Stimulated activated CD4-positive, alpha-beta T cell treated with anti-CD3 and anti-CD28 coated beads, Interleukin-4, amount 100 ng/mL, for 4 hours (primary cell): ENCODE measurements around the gene POLE.
"Not testable (repeated sequence)": the region's sequence is repeated elsewhere in the genome, so short reads cannot be mapped to it uniquely, and the experiment has no call there.

ENCODE experiments used
- DNase-seq, 2 experiments: peaks; one replicate each; pipeline ENCODE4 v3.0.0-alpha.2; 2020

The POLE gene

DNA sequence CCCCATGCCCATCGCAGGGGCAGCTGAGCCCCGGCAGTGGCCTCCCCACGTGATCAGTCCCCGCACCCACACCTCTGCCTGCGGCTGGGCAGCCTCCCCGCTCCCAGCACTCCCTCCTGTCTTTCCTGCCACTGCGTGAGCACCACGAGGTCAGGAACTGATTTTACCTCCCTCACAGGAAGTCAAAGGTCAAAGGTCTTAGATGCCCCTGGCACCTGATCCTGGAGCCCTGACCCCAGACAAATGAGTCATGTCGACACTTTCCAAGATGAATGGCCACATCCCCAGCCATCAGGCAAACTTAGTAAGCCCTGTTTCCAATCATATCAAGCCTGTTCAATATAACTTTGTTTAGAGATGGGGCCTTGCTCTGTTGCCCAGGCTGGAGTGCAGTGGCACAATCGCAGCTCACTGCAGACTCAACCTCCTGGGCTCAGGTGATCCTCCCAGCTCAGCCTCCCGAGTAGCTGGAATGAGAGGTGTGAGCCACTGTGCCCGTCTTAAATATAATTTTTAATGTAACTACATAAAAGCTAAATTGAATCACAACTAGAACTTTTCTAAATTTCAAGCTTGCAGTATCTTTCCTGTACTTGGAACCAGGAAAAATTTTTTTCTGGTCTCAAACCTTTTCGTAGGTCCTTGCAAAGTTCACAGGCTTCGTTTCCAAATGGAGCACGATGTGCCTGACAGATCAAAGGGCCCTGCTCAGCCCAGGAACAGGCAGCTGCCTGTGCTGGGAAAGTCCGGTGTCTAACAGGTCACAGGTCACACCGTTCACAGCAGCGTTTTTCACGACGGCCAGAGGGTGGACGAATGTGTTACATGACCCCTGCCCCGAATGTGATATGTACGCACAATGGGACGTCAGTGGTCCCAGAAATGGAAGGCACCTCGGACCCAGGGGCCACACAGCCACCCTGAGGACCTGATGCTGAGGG is 78.6 kb downstream of the POLE start:
- no peak for DNase-seq

DNA sequence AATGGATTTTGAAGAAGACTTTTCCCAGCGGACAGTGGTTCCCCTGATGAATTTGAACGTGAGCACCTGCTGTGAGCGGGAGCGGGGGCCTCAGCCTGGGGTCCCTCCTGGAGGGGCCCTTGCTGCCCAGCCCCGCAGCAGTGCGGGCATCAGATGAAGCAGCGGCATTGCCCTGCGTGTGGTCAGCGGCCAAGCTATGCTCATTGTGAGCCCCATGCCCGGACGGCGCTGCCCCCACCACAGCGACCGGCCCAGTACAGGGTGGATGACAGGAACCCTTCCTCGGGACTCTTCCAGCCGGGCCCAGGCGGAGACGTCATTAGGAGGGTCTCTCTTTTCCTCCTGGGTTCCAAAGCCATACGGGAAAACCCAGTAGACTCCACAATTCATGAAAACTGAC is 80.2 kb downstream of the POLE start:
- DNase-seq: no peak

DNA sequence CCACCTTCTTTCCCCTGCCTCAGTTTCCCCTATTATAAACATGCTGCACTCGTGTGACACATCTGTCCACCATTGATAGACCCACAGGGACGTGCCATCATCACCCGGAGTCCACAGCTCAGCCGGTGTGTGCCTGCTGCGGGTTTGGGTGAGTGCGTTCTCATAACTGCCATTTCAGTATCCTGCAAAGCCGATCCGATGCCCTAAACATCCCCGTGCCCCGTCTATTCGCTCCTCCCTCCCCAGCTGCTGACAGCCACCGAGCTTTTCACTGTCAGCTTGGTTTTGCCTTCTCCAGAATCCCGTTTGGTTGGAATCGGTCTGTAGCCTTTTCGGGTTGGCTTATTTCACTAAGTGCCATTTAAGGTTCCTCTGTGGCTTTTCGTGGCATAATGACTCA is 80.7 kb downstream of the POLE start:
- no peak for DNase-seq

DNA sequence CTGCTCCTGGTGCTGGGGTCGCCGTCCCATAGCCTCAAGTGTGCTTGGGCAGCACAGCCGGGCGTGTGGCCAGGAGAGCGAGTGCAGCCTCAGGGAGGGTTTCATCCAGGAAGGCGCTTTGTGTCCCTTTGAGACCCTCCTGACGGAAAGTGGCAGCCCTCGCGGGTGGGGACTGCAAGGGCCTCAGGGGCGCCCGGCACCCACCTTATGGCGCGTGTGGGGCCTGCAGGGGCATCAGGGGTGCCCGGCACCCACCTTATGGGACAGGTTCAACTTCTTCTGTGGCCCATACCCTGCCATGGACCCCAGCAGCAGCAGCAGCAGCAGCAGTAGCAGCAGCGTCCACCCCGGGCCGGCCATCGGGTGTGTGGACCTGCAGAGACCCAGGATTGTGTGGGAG is 81.2 kb downstream of the POLE start:
- DNase-seq: no peak

DNA sequence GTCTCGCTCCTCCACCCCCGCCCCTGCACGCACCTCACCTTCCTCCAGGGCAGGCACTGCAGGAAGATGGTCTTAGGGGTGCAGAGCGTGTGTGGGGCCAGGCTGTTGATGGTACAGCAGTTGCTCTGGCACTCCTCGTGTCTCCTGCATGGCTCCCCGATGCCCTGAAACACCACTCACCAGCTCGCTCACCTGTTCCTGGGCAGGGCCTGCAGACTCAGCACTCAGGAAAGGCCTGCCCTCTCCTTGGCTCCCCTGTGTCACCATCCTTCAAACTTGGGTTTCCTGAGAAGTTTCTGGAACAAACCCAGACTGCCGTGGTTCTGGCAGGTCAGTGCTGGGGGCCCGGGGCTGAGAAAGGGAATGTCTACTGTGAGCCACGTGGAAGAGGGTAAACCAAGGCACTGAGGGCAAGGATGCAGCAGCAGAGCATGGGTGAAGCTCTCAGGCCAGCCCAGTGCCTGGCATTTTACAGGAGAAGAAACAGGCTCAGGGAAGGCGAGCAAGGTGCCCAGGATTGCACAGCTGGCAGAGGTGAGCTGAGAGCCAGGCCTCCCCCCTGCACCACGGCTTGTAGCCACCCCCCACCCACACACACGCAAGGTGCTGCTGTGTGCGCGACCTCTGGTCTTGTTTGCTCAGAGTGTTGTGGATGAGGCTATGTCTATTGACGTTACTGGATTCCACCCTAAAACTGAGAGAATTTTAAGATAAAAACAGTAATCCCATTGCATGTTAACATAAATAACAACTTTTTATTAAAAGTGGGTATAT is 82.3 kb downstream of the POLE start:
- no peak for DNase-seq

DNA sequence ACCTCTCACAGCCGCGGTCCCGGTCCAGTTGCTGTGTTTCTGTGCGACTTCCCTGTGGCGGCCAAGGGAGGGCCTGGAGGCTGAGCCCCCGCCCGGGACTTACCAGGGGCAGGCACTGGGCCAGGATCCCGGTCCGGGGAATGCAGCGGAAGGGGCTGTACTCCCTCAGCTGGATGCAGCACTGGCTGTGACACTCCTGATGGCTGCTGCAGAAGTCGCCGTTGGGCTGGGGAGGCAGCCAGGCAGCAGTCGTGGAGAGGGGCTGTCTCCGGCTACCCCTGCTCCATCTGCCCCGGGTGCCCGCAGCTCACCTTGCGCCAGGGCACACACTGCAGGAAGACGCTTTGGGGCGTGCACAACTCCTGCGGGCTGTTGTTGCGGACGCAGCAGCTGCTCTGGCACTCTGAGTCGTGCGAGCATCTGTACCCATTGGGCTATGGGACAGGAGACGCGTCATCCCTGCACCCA is 83.0 kb downstream of the POLE start:
- DNase-seq: no peak

DNA sequence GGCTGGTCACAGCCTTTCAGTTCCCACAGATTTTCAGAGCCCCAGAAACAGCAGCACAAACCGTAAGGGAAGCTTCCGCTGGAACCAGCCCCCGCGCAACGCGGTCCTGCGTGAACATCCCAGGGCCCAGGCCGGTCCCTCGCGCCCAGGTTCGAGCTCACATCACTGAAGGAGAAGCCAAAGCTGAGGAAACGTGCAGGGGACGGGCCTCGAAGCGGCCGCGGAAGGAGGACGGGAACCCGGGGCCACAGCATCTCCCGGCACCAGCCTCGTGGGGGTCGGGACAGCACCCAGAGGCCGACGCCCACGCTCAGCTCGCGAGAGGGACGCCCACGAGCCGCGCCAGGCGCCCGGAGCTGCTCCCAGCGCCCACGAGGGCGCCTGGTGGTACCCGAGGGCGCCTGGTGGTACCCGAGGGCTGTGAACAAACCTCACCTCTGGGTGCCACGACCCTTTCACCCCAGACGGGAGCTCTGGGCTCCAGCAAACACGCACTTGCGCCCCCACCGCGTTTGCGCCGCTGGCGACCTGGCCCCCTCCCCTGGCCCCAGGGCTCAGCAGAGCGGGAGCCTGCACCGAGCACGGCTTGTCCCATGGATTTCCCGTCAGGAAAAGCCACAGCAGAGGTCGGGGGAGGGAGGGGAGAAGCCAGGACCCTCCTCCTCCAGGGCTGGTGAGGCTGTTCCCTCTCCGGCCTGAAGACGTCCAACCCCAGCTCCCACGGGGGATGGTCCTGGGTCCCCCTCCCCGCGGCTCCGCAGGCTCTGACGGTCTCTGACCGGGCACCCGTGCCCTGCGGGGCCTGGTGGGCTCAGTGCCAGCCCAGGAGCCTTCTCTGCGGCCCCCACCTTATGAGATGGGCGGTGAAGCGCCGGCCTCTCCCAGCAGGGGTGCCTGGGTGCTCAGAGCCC is 83.6 kb downstream of the POLE start:
- DNase-seq: no peak

DNA sequence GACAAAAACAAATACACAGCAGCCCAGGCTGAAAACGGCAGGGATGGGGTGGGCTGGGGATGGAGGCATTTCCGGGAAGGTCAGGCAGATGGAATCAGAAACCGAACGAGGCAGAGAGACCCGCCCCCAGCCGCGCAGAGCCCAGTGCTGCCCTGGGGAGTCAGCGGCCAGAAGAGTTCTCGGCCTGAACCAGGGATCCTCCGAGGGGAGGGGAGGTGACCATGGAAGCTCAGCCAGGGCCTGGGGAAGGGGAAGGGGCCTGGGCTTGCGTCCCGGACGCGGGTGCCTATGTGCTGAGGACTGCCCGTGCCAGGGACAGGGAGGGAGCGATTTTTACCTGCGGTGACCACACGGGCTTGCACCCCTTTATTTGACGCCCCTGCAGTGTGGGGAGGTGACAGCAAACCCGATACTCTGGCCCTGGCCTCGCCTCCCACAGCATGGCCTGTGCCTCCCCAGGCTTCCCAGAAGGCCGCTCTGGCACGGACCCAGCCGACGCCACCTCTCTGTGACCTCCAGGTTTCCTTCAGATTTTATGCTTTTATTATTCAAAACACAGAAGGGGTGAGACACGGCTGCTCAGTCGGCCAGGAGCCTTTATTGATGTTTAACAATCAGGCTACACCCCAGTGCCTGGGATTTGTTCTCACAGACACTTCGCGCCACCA is 84.4 kb downstream of the POLE start:
- no peak for DNase-seq

DNA sequence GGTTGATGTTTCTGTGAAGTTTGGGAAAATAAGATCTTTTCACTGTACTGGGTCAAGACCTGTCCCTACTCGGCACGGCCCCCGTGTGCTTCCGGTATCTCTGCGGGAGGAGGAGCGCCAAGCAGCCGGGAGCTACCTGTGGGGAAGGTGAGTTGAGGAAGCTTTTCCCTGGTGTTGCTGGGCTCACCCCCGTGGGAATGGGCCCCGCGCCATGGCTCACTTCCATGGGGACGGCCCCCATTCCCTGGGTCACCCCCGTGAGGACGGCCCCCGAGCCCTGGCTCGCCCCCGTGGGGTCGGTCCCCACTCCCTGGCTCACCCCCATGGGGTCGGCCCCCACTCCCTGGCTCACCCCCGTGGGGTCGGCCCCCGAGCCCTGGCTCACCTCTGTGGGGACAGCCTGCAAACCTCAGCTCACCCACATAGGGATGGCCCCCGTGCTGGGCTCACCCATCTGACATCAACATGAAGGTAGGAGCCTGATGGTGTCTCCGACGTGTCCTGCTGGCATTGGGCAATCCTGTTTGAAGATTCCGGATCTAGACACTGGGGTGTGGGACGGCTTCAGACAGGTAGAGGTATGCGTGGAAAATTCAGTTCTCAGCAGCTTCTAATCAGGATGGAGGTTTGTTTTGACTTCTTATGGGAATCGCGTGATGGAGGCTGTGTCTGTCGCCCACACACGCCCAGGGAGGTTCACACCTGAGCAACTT is 85.8 kb downstream of the POLE start:
- DNase-seq: no peak

DNA sequence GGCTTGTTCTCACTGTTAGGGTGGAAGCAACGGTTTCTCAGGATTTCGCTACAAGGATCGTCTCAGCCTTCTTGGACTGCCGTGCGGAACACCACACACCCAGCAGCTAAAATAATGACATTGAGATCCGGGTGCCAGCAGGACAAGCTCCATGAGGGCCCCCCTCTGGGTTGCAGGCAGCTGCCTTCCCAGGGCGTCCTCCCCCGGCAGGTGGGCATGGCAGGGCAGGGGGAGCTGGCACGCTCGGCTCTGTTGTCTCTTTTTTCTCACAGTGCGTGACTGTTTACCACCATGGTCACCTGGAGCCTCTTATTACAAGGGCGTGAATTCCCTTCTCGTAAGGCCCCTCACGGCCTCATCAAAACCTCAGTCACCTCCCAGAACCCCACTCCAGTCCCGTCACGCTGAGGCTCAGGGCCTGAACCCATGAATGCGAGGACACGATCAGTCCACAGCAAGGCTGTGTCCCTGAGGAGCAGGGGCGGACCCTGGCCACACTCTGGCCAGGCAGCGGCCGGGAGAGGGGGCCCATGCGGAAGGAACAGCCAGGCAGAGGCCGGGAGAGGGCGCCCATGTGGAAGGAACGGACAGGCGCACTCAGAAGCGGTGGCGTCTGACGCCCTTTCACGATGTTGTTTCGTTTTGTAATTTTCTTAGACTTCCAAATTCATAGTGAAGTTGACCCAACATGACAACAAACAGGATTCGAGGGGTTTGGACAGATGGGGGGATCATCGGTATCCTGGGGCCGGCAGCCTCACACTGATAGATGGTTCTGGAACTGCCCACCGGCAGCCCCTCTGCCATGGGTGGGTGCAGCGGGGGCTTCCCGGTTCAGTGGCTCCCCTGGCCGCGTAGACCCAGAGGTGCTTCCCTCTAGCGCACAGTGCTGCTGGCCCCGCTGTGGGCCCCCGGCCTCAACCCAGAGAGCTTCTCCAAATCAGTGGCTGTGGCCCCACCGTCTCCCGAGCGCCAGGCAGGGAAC is 86.8 kb downstream of the POLE start:
- peak in 1 of 2 experiments; percentile 23 for DNase-seq

DNA sequence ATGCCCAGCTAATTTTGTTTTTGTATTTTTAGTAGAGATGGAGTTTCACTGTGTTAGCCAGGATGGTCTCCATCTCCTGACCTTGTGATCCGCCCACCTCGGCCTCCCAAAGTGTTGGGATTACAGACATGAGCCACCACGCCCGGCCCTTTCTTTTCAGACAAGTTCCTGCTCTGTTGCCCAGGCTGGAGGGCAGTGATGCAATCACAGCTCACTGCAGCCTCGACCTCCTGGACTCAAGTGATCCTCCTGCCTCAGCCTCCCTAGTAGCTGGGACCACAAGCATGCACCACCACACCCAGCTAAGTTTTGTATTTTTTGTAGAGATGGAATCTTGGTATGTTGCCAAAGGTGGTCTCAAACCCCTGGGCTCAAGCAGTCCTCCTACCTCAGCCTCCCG is 87.6 kb downstream of the POLE start:
- DNase-seq: not testable (repeated sequence)

DNA sequence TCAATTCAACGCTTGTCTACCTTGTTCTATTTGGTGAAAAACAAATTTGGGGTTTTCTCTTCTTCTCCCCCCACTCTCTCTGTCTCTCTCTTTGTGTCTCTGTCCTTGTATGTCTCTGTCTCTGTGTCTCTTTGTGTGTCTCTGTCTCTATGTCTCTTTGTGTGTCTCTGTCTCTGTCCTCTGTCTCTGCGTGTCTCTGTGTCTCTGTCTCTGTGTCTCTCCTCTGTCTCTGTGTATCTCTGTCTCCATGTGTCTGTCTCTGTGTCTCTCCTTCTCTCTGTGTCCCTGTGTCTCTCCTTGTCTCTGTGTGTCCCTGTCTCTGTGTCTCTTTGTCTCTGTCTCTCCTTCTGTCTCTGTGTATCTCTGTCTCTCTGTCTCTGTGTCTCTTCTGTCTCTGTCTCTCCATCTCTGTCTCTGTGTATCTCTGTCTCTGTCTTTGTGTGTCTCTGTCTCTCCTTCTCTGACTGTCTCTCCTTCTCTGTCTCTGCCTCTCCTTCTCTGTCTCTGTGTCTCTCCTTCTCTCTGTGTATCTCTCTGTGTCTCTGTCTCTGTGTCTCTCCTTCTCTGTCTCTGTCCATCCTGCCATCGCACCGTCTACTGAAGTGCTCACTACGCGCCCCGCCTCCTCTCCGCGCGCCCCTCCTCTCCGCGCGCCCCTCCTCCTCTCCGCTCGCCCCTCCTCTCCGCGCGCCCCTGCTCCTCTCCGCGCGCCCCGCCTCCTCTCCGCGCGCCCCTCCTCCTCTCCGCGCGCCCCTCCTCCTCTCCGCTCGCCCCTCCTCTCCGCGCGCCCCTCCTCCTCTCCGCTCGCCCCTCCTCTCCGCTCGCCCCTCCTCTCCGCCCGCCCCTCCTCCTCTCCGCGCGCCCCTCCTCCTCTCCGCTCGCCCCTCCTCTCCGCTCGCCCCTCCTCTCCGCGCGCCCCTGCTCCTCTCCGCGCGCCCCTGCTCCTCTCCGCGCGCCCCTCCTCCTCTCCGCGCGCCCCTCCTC is 89.5 kb downstream of the POLE start:
- no peak for DNase-seq

DNA sequence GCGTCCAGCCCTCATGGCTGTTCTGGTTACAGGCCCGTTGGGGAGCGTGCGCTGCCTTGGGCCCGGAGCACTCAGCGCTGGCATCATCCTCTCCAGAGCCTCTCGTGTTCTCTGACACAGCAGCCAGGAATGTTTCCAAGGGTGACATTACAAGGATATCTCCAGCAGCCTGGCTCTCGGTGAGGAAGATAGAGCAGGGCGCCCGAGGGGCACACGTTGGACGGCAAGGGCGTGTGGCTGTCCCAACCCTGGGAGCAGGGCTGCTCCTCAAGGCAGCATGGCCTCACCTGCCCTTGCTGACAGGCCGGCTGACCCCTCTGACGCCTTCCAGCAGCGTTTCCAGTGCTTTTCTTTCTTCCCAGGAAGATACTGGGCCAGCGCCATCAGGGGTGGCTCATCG is 91.1 kb downstream of the POLE start:
- DNase-seq: no peak

DNA sequence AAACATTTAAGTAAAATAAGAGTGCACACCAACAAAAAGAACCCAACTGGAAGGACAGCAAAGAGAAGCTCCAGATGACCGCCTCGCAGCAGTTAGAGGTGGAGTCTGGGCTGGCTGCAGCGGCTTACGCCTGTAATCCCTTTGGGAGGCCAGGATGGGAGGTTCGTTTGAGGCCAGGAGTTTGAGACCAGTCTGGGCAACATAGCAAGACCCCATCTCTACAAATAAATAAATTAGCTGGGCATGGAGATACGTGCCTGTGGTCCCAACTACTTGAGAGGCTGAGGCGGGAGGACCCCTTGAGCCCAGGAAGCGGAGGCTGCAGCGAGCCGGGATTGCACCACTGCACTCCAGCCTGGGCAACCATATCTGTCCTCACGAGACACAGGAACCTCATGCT is 92.0 kb downstream of the POLE start:
- no peak for DNase-seq

DNA sequence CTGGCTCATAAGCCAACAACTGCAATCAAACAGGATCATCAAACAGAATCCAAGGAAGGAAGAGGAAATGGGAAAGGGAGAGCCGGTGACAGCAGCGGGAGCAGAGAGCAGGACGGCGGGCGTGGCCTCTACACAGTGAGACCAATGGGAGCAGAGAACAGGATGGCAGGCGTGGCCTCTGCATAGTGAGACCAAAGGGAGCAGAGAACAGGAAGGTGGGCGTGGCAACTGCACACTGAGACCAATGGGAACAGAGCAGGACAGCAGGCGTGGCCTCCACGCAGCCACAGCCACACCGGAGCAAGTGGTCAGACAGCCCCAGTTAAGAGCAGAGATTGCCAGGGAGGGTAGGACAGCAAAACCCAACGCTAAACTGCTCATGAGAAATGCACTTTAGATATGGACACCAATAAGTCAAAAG is 93.2 kb downstream of the POLE start:
- no peak for DNase-seq

DNA sequence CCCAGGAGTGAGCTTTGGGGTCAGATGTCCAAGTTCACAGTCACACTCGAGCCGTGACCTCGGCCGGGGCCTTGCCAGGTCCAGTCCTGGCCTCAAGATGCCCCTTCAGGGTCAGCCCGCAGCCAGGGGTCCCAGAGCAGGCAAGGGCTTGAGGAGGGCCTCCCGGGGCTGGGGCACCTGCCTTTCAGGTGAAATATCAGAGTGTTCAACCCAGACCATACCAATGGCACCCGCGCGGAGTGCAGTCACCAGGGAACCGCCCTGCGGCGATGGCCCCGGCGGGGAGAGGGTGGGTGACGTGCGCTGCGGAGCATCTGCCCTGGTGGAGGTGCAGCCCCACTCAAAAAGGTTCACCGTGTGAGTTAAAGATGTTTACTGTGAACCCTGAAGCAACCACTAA is 93.6 kb downstream of the POLE start:
- no peak for DNase-seq

DNA sequence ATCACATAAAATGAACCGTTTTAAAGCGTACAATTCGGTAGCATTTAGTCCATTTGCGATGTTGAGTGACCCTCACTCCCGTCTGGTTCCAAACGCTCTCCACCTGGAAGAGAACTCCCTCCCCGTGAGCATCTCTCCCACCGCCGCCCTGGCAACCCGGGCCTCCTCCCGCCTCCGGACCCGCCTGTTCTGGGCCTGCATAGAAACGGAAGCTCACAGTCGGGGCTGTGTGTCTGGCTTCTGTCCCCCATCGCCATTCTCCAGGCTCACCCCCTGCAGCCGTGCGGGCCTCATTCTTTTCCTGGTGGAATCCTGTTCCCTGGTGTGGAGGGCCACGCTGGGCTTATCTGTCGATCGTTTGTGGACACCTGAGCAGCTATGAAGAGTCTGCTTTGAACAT is 94.1 kb downstream of the POLE start:
- no peak for DNase-seq

DNA sequence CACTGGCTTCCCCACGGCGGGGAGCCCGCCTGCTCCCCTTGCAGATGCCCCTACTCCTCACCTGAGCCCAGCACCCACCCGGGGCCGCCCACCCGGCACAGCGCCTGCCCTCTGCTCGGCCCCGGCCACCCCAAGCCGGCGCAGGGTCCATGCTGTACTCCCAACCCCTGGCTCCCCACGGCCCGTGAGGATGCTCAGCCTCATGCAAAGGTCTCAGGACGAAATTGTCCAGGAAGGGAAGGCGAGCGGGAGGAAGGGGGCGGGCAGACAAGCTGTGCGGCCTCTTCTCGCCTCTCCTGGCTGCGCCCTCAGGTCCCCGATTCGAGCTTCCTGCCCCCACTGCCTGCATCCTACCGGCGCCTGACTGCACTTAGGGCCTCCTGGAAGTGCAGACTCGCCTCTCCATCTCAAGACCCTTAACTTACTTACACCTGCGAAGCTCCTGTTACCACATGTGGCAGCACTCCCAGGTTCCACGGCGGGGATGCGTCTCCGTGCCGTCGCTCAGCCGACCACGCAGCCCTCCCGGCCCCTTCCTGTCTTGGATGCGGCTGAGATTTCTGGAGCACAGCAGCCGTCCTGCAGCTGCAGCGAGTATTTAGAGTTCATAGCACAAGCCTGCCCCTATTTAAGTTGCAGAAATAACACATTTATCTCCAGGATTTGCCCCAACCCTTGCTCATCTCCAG is 94.7 kb downstream of the POLE start:
- no peak for DNase-seq
